GM12865 (cell line): ENCODE results near the gene ZNF117.

Source experiments
- DNase-seq: peaks from one replicate; pipeline ENCODE4 v3.0.0; 2010; ENCODE audit warnings: low read depth
- H3K4me3 ChIP-seq: 2 replicates; pipeline ENCODE4 v1.5.1; 2011; ENCODE audit warnings: mild to moderate bottlenecking, low read depth, low read length, control low read depth
- TF ChIP-seq, protein P1 (sequence below): IDR thresholded peaks from 2 replicates; pipeline ENCODE4 v1.5.1; 2011; ENCODE audit warnings: low read length, control low read depth, low read depth, inconsistent platforms; ENCODE audit not compliant: insufficient read depth; ENCODE audit errors: missing control alignments

The ZNF117 gene

DNA sequence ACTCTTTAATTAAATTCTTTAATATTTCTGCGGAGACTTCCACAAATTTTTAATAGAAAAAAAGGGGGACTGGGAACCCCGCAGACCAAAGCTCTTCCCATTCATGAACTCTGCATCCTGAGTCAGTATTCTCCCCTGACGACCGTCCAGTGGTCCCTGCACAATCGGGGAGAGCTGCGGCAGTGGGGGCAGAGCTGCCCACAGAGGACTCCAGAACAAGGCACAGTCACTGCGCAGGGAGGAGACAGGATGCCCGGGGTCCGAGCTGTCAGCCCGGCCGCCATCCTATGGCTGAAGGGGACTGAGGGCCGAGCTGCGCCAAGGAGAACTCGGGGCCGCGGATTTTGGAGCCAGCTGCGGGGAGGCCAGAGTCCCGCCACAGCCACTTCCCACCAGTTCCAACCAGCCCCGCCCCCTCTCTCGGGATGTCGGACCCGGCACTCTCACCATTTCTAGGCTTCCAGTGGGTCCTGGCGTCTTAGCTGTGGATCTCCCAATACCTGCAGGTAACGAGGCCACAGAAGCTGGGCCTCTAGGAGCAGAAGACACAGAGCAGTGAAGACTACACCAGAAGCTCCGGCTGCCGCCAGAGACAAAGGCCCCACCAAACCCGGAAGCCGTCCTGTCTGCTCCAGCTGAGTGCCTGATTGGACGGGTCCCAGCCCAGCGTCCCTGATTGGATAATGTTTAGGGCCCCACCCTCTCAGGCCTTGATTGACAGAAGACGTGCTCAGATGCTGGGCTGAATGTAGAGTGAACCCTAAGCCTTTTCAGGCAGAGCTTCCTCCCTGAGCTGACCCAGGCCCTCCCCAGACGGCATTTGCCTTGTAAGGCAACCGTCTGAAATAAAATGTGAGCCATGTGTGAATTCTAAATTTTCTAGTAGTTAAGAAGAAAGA is 15.5 kb upstream of the ZNF117 start, which contains the start of gene ERV3-1:
ERV3-1 (minus strand) TSS at position 594 of the 899 bp plus-strand sequence. CDS start 13,661 bp downstream, outside the sequence.
- TF ChIP-seq, protein P1, sequence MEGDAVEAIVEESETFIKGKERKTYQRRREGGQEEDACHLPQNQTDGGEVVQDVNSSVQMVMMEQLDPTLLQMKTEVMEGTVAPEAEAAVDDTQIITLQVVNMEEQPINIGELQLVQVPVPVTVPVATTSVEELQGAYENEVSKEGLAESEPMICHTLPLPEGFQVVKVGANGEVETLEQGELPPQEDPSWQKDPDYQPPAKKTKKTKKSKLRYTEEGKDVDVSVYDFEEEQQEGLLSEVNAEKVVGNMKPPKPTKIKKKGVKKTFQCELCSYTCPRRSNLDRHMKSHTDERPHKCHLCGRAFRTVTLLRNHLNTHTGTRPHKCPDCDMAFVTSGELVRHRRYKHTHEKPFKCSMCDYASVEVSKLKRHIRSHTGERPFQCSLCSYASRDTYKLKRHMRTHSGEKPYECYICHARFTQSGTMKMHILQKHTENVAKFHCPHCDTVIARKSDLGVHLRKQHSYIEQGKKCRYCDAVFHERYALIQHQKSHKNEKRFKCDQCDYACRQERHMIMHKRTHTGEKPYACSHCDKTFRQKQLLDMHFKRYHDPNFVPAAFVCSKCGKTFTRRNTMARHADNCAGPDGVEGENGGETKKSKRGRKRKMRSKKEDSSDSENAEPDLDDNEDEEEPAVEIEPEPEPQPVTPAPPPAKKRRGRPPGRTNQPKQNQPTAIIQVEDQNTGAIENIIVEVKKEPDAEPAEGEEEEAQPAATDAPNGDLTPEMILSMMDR, result no peak
- peak within 1 kb of the TSS; percentile 85 for H3K4me3 ChIP-seq
- peak; percentile 97 for DNase-seq

DNA sequence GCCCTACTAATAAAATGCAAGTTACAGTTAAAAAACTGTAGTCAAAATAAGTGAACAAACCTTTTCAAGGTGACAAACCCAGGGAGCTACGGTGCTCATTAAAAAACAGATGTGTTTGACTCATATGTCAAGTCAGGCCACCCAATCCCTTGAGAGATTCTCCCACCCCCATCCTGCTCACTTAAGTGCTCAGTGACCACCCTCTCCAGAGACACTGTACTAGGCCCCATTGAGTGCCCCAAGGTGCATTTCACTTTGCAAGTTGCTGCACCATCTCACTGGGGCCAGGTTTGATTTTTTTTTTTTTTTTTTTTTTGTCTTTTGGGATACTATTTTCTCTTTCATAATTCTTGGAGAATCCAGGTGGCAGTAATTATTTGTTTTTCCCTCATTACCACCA is 13.7 kb upstream of the ZNF117 start:
- H3K4me3 ChIP-seq, result no peak overlapping the region
- TF ChIP-seq, protein P1, result no peak
- DNase-seq, result no peak

DNA sequence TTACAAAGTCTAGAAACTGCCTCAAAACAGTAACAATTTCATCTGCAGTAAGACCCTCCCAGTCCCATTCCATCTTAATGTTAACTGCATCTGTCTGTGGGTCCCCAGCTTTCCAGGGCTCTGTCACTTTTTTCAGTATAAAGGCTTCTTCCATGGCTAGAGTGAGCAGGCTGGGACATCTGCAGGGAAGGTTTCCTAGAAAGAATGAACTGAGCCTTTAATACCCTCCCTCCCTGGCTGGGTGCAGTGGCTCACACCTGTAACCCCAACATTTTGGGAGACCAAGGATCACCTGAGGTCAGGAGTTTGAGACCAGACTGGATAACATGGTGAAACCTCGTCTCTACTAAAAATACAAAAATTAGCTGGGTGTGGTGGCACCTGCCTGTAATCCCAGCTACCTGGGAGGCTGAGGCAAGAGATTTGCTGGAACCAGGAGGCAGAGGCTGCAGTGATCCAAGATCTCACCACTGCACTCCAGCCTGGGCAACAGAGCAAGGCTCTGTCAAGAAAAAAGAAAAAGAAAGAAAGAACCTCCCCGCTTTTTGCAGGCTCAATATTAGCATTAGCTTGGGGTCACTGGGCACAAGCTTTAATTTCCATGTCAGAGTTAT is 12.2 kb upstream of the ZNF117 start:
- TF ChIP-seq, protein P1, result no peak
- H3K4me3 ChIP-seq, result no peak overlapping the region
- DNase-seq, result no peak

DNA sequence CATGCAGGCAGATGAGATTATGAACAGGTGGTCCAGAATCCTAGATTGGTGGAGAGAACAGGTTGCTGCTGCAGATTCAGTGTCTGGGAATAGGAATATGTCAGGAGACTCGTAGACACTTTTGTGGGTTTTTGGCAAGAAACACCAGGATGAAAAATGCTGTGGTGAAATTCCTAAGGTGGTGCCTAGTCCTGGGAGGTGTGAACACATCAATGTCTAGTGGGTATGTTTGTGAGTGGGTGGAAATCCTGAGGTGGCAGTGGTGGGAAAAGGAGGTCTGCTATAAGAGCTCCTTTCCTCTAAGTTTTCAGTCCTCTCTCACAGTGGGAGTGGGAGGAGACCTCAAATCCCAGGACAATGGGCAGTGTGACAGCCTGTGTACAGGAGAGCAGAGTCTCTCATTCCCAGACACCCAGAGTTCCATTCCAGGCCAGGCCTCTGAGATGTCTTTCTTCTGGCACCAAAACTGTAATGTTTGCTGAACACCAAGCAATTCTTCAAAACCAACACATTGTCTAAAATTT is 10.5 kb upstream of the ZNF117 start:
- TF ChIP-seq, protein P1, result no peak
- DNase-seq, result no peak
- H3K4me3 ChIP-seq, result no peak overlapping the region

DNA sequence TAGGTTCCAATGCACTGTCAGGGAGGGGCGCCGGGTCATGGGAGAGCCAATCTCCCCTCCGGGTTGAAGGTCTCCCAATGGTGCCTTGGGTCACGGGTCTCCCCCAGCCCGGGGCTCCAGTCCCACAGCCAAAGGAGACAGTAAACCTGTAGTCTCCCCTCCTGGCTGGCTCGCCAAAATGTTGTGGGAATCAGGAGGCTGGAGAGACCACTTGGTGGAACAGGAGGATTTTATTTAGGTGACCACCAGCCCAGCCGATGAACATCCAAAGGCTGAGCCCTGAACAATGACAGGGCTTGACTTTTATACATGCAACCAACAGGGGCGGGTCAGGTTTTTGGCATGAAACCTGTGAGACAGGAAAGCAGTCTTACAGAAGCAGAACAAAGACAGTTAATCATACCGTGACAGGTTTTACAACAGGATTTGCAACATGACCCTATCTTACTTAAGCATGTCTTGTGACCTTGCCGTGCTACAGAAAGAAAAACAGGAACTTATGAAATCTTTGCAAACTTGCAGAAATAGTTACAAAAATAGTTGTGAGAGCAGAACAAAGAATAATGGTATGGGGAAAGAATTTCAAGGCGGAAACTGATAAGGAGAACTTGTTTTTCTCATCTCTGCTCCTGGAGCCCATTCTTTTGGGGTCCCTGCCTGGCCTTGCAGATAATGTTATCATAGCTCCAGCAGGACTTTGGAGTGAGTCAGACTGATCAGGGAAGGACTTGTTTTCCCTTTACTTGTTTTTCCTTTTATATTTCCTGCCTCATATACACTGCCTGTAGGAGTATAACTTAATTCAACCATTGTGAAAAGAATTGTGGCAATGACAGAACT is 8.5 kb upstream of the ZNF117 start:
- peak; percentile 13 for DNase-seq
- TF ChIP-seq, protein P1, result no peak
- H3K4me3 ChIP-seq, result no peak overlapping the region

DNA sequence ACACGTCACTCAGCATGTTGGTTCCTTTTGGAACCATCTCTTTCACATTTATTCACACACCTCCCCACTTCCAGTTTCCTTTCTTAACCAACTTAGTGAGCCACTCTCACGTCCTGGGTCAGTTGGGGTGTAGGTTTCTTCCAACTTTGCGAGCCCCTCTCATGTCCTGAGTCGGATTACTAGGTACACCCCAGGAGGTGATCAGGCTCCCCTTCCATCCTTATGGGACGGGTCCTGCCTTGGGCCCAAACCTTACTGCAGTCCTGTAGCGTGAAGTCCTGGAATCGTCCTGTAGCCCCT is 8.0 kb upstream of the ZNF117 start:
- no peak overlapping the region for H3K4me3 ChIP-seq
- TF ChIP-seq, protein P1, result no peak
- DNase-seq, result no peak
